Lower leg skin (tissue), 3 donors: ENCODE measurements around the gene ZNF593.

Experiments
- POLR2A ChIP-seq, 2 donors: fragments of 450-650 bp; IDR thresholded peaks; one replicate each; pipeline ENCODE4 v1.6.1; 2016 to 2017; ENCODE audit warnings: antibody characterized with exemption in 2 of 2, mild to moderate bottlenecking in 1 of 2, moderate library complexity in 1 of 2
- TF ChIP-seq, protein P1 (sequence below), 3 donors: fragments of 450-650 bp; IDR thresholded peaks; one replicate each; pipeline ENCODE4 v1.5.1; 2016; ENCODE audit warnings: antibody characterized with exemption in 3 of 3, mild to moderate bottlenecking in 3 of 3, moderate library complexity in 2 of 3

DNA sequence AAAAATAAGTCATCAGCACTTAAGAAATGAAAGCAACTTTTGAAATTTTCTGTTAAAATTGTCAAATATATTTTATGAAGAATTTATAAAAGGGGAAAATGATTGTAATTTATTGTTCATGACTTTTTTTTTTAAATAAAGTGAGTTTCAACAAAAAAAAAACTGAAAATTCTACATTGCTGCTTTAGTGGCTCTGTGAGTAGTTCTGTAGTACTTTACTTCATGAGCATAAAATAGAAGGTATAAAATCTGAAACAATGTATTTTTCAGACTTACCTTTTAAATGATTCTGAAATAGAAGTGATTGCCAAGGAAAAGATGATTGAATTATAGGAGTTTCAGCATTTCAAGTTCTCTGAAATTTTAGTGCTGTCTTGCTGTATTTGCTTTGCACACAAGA is 44.3 kb upstream of the ZNF593 start:
- TF ChIP-seq, protein P1, sequence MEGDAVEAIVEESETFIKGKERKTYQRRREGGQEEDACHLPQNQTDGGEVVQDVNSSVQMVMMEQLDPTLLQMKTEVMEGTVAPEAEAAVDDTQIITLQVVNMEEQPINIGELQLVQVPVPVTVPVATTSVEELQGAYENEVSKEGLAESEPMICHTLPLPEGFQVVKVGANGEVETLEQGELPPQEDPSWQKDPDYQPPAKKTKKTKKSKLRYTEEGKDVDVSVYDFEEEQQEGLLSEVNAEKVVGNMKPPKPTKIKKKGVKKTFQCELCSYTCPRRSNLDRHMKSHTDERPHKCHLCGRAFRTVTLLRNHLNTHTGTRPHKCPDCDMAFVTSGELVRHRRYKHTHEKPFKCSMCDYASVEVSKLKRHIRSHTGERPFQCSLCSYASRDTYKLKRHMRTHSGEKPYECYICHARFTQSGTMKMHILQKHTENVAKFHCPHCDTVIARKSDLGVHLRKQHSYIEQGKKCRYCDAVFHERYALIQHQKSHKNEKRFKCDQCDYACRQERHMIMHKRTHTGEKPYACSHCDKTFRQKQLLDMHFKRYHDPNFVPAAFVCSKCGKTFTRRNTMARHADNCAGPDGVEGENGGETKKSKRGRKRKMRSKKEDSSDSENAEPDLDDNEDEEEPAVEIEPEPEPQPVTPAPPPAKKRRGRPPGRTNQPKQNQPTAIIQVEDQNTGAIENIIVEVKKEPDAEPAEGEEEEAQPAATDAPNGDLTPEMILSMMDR (IDR thresholded peaks at IDR 0.05): no peak
- no peak for TF ChIP-seq POLR2A (IDR thresholded peaks at IDR 0.05)
